Measurements from ENCODE around the gene ZNF423. TPM values are rescaled to one million over a fixed set of nuclear protein-coding genes. Genes with fewer than 3 reads are reported as not detected.

Gene ZNF423
- total RNA-seq, 2 donors from 2014 or later, result 4.7 to 7.3 TPM

GRCh38 chr16:49738832-49739231, 117.1 kb downstream of the ZNF423 start:
- no peaks in the 10 kb centered on the region for H3K9me3 ChIP-seq
- H3K36me3 ChIP-seq, result no peaks in the 10 kb centered on the region
- H3K27me3 ChIP-seq, result no peaks in the 10 kb centered on the region
- no peaks in the 10 kb centered on the region for H3K4me1 ChIP-seq
- TF ChIP-seq CTCF (IDR thresholded peaks at IDR 0.05), result no peak
- no peak overlapping the region for H3K4me3 ChIP-seq
- intact Hi-C loops (cut with DNase I), result no loop called here
- no peak for DNase-seq
- H3K9ac ChIP-seq (ENCODE audit: low read depth in 2 of 2, low read length in 2 of 2), result no peak overlapping the region
- H3K27ac ChIP-seq, result no peak overlapping the region

GRCh38 chr16:49738001-49738400, 117.9 kb downstream of the ZNF423 start:
- H3K4me1 ChIP-seq, result no peaks in the 10 kb centered on the region
- no peak for TF ChIP-seq CTCF (IDR thresholded peaks at IDR 0.05)
- H3K36me3 ChIP-seq, result no peaks in the 10 kb centered on the region
- intact Hi-C loops (cut with DNase I), result no loop called here
- no peaks in the 10 kb centered on the region for H3K27me3 ChIP-seq
- no peak overlapping the region for H3K9ac ChIP-seq (ENCODE audit: low read depth in 2 of 2, low read length in 2 of 2)
- H3K27ac ChIP-seq, result no peak overlapping the region
- DNase-seq, result no peak
- H3K4me3 ChIP-seq, result no peak overlapping the region
- H3K9me3 ChIP-seq, result no peaks in the 10 kb centered on the region

GRCh38 chr16:49737541-49737940, 118.4 kb downstream of the ZNF423 start:
- TF ChIP-seq CTCF (IDR thresholded peaks at IDR 0.05), result no peak
- Histone ChIP-seq H3K27me3 (no peaks in the 10 kb centered on the region), H3K9ac (ENCODE audit: low read depth in 2 of 2, low read length in 2 of 2) (no peak overlapping the region), H3K9me3 (no peaks in the 10 kb centered on the region), H3K4me3 (no peak overlapping the region), H3K36me3 (no peaks in the 10 kb centered on the region), H3K27ac (no peak overlapping the region), H3K4me1 (no peaks in the 10 kb centered on the region)
- DNase-seq, result no peak
- intact Hi-C loops (cut with DNase I), result no loop called here

- Histone ChIP-seq H3K9ac (ENCODE audit: low read depth in 2 of 2, low read length in 2 of 2) (no peak overlapping the region), H3K27me3 (no peaks in the 10 kb centered on the region), H3K27ac (no peak overlapping the region), H3K4me1 (no peaks in the 10 kb centered on the region), H3K9me3 (no peaks in the 10 kb centered on the region), H3K36me3 (no peaks in the 10 kb centered on the region), H3K4me3 (no peak overlapping the region)
- intact Hi-C loops (cut with DNase I), result no loop called here
- TF ChIP-seq CTCF (IDR thresholded peaks at IDR 0.05), result no peak
- DNase-seq, result peak; percentile 24
These were observed 121.6 kb downstream of the ZNF423 start for GRCh38 chr16:49734331-49734730.

- no peaks in the 10 kb centered on the region for H3K9me3 ChIP-seq
- no peaks in the 10 kb centered on the region for H3K27me3 ChIP-seq
- H3K27ac ChIP-seq, result no peak overlapping the region
- no peak for TF ChIP-seq CTCF (IDR thresholded peaks at IDR 0.05)
- no peaks in the 10 kb centered on the region for H3K36me3 ChIP-seq
- H3K9ac ChIP-seq (ENCODE audit: low read depth in 2 of 2, low read length in 2 of 2), result no peak overlapping the region
- intact Hi-C loops (cut with DNase I), result no loop called here
- H3K4me1 ChIP-seq, result no peaks in the 10 kb centered on the region
- DNase-seq, result no peak
- H3K4me3 ChIP-seq, result no peak overlapping the region
These were observed 122.5 kb downstream of the ZNF423 start for GRCh38 chr16:49733313-49734009.
